ENCODE results near the gene PAIP2B. TPM values are rescaled to one million over a fixed set of nuclear protein-coding genes. Genes with fewer than 3 reads are reported as not detected.

PAIP2B gene
- total RNA-seq, 2 experiments from 2014 or later = 3.0 to 6.9 TPM

GRCh38 chr2:71240794-71241193 lies 13.9 kb upstream of the PAIP2B start:
- H3K4me2 ChIP-seq (ENCODE audit: low read length) = no peak overlapping the region
- H4K20me1 ChIP-seq (ENCODE audit: insufficient read depth, low read length) = no peaks in the 10 kb centered on the region
- no peaks in the 10 kb centered on the region for H3K9me2 ChIP-seq (ENCODE audit: insufficient read depth, low read length)
- no TSS peak for BruUV-seq (replicated peaks)
- no peak overlapping the region for H3K27ac ChIP-seq (ENCODE audit: low read depth, low read length, poor library complexity, severe bottlenecking)
- no peak overlapping the region for H3K4me3 ChIP-seq (ENCODE audit: low read depth, low read length, poor library complexity, severe bottlenecking)
- no peak for DNase-seq (ENCODE audit: low spot score)
- TF ChIP-seq EZH2phosphoT487 (IDR thresholded peaks at IDR 0.05; ENCODE audit: borderline replicate concordance, low read depth, low read length) (no peak), CTCF (conservative IDR thresholded peaks at IDR 0.05; ENCODE audit: low read length) (no peak)
- H3K79me2 ChIP-seq (ENCODE audit: insufficient read depth, low read depth, low read length) = no peaks in the 10 kb centered on the region
- no peaks in the 10 kb centered on the region for H3K9me3 ChIP-seq (ENCODE audit: low read length)
- no peak overlapping the region for H2AFZ ChIP-seq (ENCODE audit: low read length)
- POLR2A ChIA-PET = interaction anchor here (0.9 kb wide), 1 partner anchor 18 kb away, joined by 3 read pairs; no protein-coding TSS in a partner anchor
- CTCF ChIA-PET (ENCODE audit: unreplicated experiment) = no interaction called here
- no peaks in the 10 kb centered on the region for H3K36me3 ChIP-seq (ENCODE audit: insufficient read depth, low read length)
- peaks cover 10% of the 10 kb centered on the region for H3K4me1 ChIP-seq (ENCODE audit: insufficient read depth, low read length, poor library complexity, severe bottlenecking)
- intact Hi-C loops (cut with micrococcal nuclease; ENCODE audit: unreplicated experiment) = no loop called here

GRCh38 chr2:71238089-71238488 lies 11.2 kb upstream of the PAIP2B start:
- CTCF ChIA-PET (ENCODE audit: unreplicated experiment) = no interaction called here
- Histone ChIP-seq H3K4me3 (ENCODE audit: low read depth, low read length, poor library complexity, severe bottlenecking) (no peak overlapping the region), H3K4me1 (ENCODE audit: insufficient read depth, low read length, poor library complexity, severe bottlenecking) (peaks cover 18% of the 10 kb centered on the region)

More at GRCh38 chr2:71238089-71238488, 11.2 kb upstream of the PAIP2B start:
- BruUV-seq (replicated peaks) = no TSS peak
- Histone ChIP-seq H2AFZ (ENCODE audit: low read length) (no peak overlapping the region), H4K20me1 (ENCODE audit: insufficient read depth, low read length) (no peaks in the 10 kb centered on the region), H3K79me2 (ENCODE audit: insufficient read depth, low read depth, low read length) (no peaks in the 10 kb centered on the region), H3K4me2 (ENCODE audit: low read length) (no peak overlapping the region), H3K27ac (ENCODE audit: low read depth, low read length, poor library complexity, severe bottlenecking) (no peak overlapping the region), H3K9me2 (ENCODE audit: insufficient read depth, low read length) (no peaks in the 10 kb centered on the region), H3K9me3 (ENCODE audit: low read length) (peaks cover 15% of the 10 kb centered on the region; the same call in 1 of the 2 replicates), H3K36me3 (ENCODE audit: insufficient read depth, low read length) (no peaks in the 10 kb centered on the region)
- no peak for DNase-seq (ENCODE audit: low spot score)
- TF ChIP-seq EZH2phosphoT487 (IDR thresholded peaks at IDR 0.05; ENCODE audit: borderline replicate concordance, low read depth, low read length) = no peak
- TF ChIP-seq CTCF (conservative IDR thresholded peaks at IDR 0.05; ENCODE audit: low read length) = no peak
- POLR2A ChIA-PET = interaction anchor here (0.8 kb wide), 1 partner anchor 167 kb away, joined by 4 read pairs; no protein-coding TSS in a partner anchor
- intact Hi-C loops (cut with micrococcal nuclease; ENCODE audit: unreplicated experiment) = no loop called here
